MM.1S (cell line): ENCODE results near the gene FBXO3.

Source experiments
- DNase-seq: peaks from one replicate; pipeline ENCODE4 v3.0.0-alpha.2; 2015
- H2AFZ ChIP-seq: fragments of 300-600 bp; sonication (generic); 2 replicates; pipeline ENCODE4 v1.6.0; 2016; ENCODE audit warnings: antibody characterized with exemption, low read length
- H3F3A ChIP-seq: fragments of 300-600 bp; sonication (generic); 2 replicates; pipeline ENCODE4 v1.6.1; 2016; ENCODE audit warnings: mild to moderate bottlenecking, antibody characterized with exemption, low read length, moderate library complexity, mixed read lengths; ENCODE audit not compliant: insufficient read depth
- H3K27ac ChIP-seq: fragments of 300-600 bp; sonication (generic); 2 replicates; pipeline ENCODE4 v1.5.1; 2016; ENCODE audit warnings: mild to moderate bottlenecking, low read length
- H3K27me3 ChIP-seq: fragments of 300-600 bp; sonication (generic); replicated peaks from 2 replicates; pipeline ENCODE4 v1.6.0; 2016; ENCODE audit warnings: low read length; ENCODE audit not compliant: insufficient read depth
- H3K36me3 ChIP-seq: fragments of 300-600 bp; sonication (generic); replicated peaks from 2 replicates; pipeline ENCODE4 v1.6.1; 2016; ENCODE audit warnings: mild to moderate bottlenecking, low read length, mixed read lengths; ENCODE audit not compliant: insufficient read depth
- H3K4me1 ChIP-seq: fragments of 300-600 bp; sonication (generic); 2 replicates; pipeline ENCODE4 v1.6.1; 2016; ENCODE audit warnings: low read length, mixed read lengths
- H3K4me2 ChIP-seq: fragments of 300-600 bp; sonication (generic); 2 replicates; pipeline ENCODE4 v1.6.0; 2016; ENCODE audit warnings: low read depth, low read length
- H3K4me3 ChIP-seq: fragments of 300-600 bp; sonication (generic); 2 replicates; pipeline ENCODE4 v1.5.1; 2016; ENCODE audit warnings: low read length, mixed read lengths
- H3K79me2 ChIP-seq: fragments of 300-600 bp; sonication (generic); 2 replicates; pipeline ENCODE4 v1.6.1; 2016; ENCODE audit warnings: mixed run types, low read length, mixed read lengths
- H3K9ac ChIP-seq: fragments of 300-600 bp; sonication (generic); 2 replicates; pipeline ENCODE4 v1.6.1; 2016; ENCODE audit warnings: low read length, mixed read lengths
- H3K9me2 ChIP-seq: fragments of 300-600 bp; sonication (generic); replicated peaks from 2 replicates; pipeline ENCODE4 v1.6.1; 2016; ENCODE audit warnings: mild to moderate bottlenecking, low read length, mixed read lengths; ENCODE audit not compliant: insufficient read depth
- H3K9me3 ChIP-seq: fragments of 300-600 bp; sonication (generic); replicated peaks from 2 replicates; pipeline ENCODE4 v1.6.1; 2016; ENCODE audit warnings: mild to moderate bottlenecking, low read length, mixed read lengths; ENCODE audit not compliant: insufficient read depth
- H4K20me1 ChIP-seq: fragments of 300-600 bp; sonication (generic); 2 replicates; pipeline ENCODE4 v1.6.1; 2016; ENCODE audit warnings: mild to moderate bottlenecking, low read length, moderate library complexity, mixed read lengths; ENCODE audit not compliant: insufficient read depth
- EZH2 ChIP-seq: fragments of 300-600 bp; sonication (generic); optimal IDR thresholded peaks from 2 replicates; pipeline ENCODE3; 2017; ENCODE audit warnings: low read depth, mild to moderate bottlenecking, antibody characterized with exemption, low read length, mixed read lengths
- EZH2phosphoT487 ChIP-seq: fragments of 300-600 bp; sonication (generic); IDR thresholded peaks from 2 replicates; pipeline ENCODE4 v1.6.1; 2018; ENCODE audit warnings: antibody characterized with exemption, low read length
- TF ChIP-seq, protein P1 (sequence below): fragments of 300-600 bp; sonication (generic); IDR thresholded peaks from 2 replicates; pipeline ENCODE4 v1.5.1; 2016; ENCODE audit warnings: antibody characterized with exemption, low read length, mixed read lengths

Gene FBXO3

DNA sequence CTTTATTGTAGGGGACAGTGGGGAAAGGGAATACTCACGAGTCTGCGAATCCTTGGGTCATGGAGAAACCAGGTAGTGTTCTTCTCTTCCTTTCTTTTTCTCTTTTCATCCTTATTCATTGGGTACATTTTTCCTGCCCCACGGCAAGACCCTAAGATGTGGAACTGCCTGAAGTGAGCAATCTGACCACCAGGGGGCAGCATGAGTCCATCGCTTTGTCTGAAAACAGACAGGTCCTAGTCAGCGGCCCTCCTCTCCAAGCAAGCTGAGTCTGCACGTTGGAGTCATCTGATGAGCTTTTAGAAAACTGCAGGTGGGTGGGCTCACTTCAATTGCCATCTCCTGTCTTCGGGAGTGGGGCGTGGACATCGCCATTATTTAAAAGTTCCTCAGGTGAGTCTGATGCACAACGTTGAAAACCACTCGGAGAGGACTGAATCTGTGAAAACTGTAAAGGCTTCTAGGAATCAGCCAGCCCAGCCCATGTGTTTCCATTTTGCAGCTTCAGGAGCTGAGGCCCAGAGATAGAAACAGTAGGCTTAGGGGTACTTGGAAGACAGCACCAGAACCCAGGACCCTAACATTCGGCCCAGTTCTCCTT, 34.0 kb upstream of the FBXO3 start:
- Histone ChIP-seq H3K27ac (no peak overlapping the region), H2AFZ (peak overlapping the region; percentile 38; the same call in 1 of the 2 replicates), H3K36me3 (no peaks in the 10 kb centered on the region), H3F3A (peaks cover 5% of the 10 kb centered on the region; the same call in 1 of the 2 replicates), H3K27me3 (no peaks in the 10 kb centered on the region; the same call in 1 of the 2 replicates), H3K9ac (no peak overlapping the region), H3K4me2 (peak overlapping the region; percentile 38; the same call in 1 of the 2 replicates), H3K4me3 (no peak overlapping the region), H3K79me2 (no peaks in the 10 kb centered on the region), H4K20me1 (0 out of 2 replicates have a peak, but pooled peaks cover 3% of the 10 kb centered on the region), H3K4me1 (peaks cover 10% of the 10 kb centered on the region), H3K9me2 (no peaks in the 10 kb centered on the region), H3K9me3 (no peaks in the 10 kb centered on the region)
- no peak for TF ChIP-seq EZH2phosphoT487
- TF ChIP-seq, protein P1, sequence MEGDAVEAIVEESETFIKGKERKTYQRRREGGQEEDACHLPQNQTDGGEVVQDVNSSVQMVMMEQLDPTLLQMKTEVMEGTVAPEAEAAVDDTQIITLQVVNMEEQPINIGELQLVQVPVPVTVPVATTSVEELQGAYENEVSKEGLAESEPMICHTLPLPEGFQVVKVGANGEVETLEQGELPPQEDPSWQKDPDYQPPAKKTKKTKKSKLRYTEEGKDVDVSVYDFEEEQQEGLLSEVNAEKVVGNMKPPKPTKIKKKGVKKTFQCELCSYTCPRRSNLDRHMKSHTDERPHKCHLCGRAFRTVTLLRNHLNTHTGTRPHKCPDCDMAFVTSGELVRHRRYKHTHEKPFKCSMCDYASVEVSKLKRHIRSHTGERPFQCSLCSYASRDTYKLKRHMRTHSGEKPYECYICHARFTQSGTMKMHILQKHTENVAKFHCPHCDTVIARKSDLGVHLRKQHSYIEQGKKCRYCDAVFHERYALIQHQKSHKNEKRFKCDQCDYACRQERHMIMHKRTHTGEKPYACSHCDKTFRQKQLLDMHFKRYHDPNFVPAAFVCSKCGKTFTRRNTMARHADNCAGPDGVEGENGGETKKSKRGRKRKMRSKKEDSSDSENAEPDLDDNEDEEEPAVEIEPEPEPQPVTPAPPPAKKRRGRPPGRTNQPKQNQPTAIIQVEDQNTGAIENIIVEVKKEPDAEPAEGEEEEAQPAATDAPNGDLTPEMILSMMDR = peak; percentile 92
- DNase-seq = peak; percentile 84

DNA sequence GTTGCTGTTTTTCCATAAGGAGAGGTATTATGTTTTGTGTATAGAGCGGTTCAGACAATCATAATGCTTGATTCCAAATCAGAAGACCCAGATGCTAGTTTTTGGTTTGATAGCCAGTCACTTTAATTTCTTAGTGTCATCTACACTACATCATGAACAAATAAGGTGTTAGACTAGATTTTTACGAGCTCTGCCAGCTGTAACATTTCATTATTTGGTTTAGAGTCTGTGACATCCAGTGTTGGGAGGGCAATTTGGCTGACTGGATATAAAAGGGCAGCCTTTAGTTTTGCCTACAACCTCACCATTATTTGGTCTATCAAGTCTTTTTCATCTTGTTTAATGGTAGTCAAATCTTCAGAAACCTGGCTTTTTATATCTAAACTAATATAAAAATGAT, 30.2 kb upstream of the FBXO3 start:
- no peaks in the 10 kb centered on the region for H3K79me2 ChIP-seq
- H3K4me2 ChIP-seq = no peak overlapping the region
- no peak for TF ChIP-seq EZH2phosphoT487
- no peak for TF ChIP-seq EZH2
- TF ChIP-seq, protein P1 = no peak

DNA sequence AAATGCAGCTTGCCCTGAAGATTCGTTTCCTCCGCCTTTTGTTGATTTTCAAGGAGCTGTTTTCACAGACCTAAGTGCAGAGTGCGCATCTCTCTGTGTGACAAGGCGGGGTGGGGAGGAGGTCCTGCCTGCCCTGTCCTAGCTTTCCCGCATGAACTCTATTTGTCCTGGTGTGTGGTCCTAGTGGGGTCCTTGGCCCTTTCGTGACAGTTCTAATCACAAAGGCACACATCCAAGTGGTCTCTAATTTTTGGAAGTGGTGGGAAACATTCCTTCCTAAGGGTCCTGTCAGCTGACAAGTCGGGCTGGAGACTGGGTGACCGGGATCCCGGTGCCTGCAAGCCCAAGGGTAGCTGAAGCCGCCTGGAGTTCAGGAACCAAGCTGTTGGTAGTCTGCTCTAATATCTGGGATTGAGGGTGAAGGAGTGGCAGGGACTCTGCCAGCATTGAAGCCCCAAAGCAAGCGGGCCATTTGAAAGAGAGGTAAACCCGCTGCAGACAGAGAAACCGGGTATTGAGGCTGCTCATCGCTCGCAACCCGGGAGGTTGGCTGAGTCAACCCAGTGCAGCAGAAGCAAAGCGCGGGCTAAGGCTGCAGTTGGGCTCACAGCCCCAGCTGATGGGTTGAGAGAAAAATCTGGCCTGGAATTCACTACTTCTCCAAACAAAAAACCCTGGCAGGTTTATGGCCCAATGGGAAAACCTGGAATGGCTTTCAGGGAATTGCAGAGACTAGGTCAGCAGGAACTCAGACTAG, 28.1 kb upstream of the FBXO3 start:
- Histone ChIP-seq H3K36me3 (no peaks in the 10 kb centered on the region), H3F3A (no peaks in the 10 kb centered on the region), H3K9ac (peak overlapping the region; percentile 14; the same call in 1 of the 2 replicates), H3K79me2 (no peaks in the 10 kb centered on the region), H4K20me1 (no peaks in the 10 kb centered on the region), H3K9me2 (no peaks in the 10 kb centered on the region), H3K4me3 (peak overlapping the region; percentile 54), H3K27ac (no peak overlapping the region), H3K4me1 (peaks cover 11% of the 10 kb centered on the region; the same call in 1 of the 2 replicates), H3K9me3 (no peaks in the 10 kb centered on the region), H3K27me3 (no peaks in the 10 kb centered on the region; the same call in 1 of the 2 replicates), H3K4me2 (peak overlapping the region; percentile 78), H2AFZ (peak overlapping the region; percentile 58)
- TF ChIP-seq EZH2 (no peak), EZH2phosphoT487 (no peak)
- TF ChIP-seq, protein P1 = no peak
- peak; percentile 46 for DNase-seq

More for the DNA sequence above, 30.2 kb upstream of the FBXO3 start:
- no peaks in the 10 kb centered on the region for H3F3A ChIP-seq
- no peak overlapping the region for H2AFZ ChIP-seq
- DNase-seq = no peak
- H3K9me3 ChIP-seq = no peaks in the 10 kb centered on the region
- no peak overlapping the region for H3K9ac ChIP-seq
- H3K4me3 ChIP-seq = no peak overlapping the region
- H3K27ac ChIP-seq = no peak overlapping the region
- H3K9me2 ChIP-seq = no peaks in the 10 kb centered on the region
- no peaks in the 10 kb centered on the region for H3K36me3 ChIP-seq
- H4K20me1 ChIP-seq = no peaks in the 10 kb centered on the region
- H3K27me3 ChIP-seq = no peaks in the 10 kb centered on the region; the same call in 1 of the 2 replicates
- H3K4me1 ChIP-seq = 0 out of 2 replicates have a peak, but pooled peaks cover 3% of the 10 kb centered on the region
